Upper lobe of left lung (tissue), 6 donors: ENCODE results near the gene TTC7B. TPM values are rescaled to one million over a fixed set of nuclear protein-coding genes. Genes with fewer than 3 reads are reported as not detected.
"Not testable (repeated sequence)": the region's sequence is repeated elsewhere in the genome, so short reads cannot be mapped to it uniquely, and the experiment has no call there.

Experiments used
- ATAC-seq, 2 donors: fragments of 200-7000 bp; cut with Tn5 transposase; one replicate each; pipeline ENCODE4 v1.9.1; 2022; ENCODE audit warnings: mild to moderate bottlenecking in 2 of 2, moderate library complexity in 2 of 2; ENCODE audit not compliant: low FRiP score in 2 of 2
- DNase-seq, 2 donors: peaks; one replicate each; pipeline ENCODE4 v3.0.0-alpha.2; 2019 to 2020
- H3K27ac ChIP-seq, 4 donors: fragments of 200-600 bp; sonication (generic); one replicate each; pipeline ENCODE4 v1.5.1; 2016 to 2019
- H3K27me3 ChIP-seq, 4 donors: fragments of 200-600 bp; sonication (generic); one replicate each; pipeline ENCODE4 v1.5.1; 2017 to 2019
- H3K36me3 ChIP-seq, 4 donors: fragments of 200-600 bp; sonication (generic); one replicate each; pipeline ENCODE4 v1.5.1; 2016 to 2019
- H3K4me1 ChIP-seq, 4 donors: fragments of 200-600 bp; sonication (generic); one replicate each; pipeline ENCODE4 v1.5.1; 2018 to 2019
- H3K4me3 ChIP-seq, 4 donors: fragments of 200-600 bp; sonication (generic); one replicate each; pipeline ENCODE4 v1.5.1; 2017 to 2019; ENCODE audit warnings: mild to moderate bottlenecking in 2 of 4, moderate library complexity in 1 of 4
- H3K9me3 ChIP-seq, 4 donors: fragments of 200-600 bp; sonication (generic); one replicate each; pipeline ENCODE4 v1.5.1; 2018 to 2019
- CTCF ChIP-seq, 6 experiments: fragments of 450-650 bp in 4 of 6; fragments of 200-600 bp in 2 of 6; sonication (generic) in 2 of 6; IDR thresholded peaks; one replicate each; pipeline ENCODE4 v1.5.1; 2016 to 2019; ENCODE audit warnings: antibody characterized with exemption in 6 of 6
- EP300 ChIP-seq, 4 donors: sonication (generic); formaldehyde crosslinking; IDR thresholded peaks; one replicate each; pipeline ENCODE4 v1.5.1; 2017; ENCODE audit warnings: antibody characterized with exemption in 4 of 4, control low read depth in 2 of 4
- POLR2A ChIP-seq, 4 donors: fragments of 450-650 bp; IDR thresholded peaks; one replicate each; pipeline ENCODE4 v1.5.1; 2016 to 2017; ENCODE audit warnings: antibody characterized with exemption in 4 of 4, mild to moderate bottlenecking in 2 of 4
- POLR2AphosphoS5 ChIP-seq, 2 donors: sonication (generic); formaldehyde crosslinking; IDR thresholded peaks; one replicate each; pipeline ENCODE4 v1.5.1; 2017; ENCODE audit warnings: antibody characterized with exemption in 2 of 2
- WGBS, 2 donors: methylation state at CpG; one replicate each; pipeline ENCODE4 v1.1.5; 2017 to 2018; 5-methylcytosine and 5-hydroxymethylcytosine counted together
- total RNA-seq, 6 donors: library from RNA; depleted of rRNA in 4 of 6; stranded (reverse); fragments of >200 nt in 4 of 6; gene quantifications; one replicate each; pipeline versions ENCODE4 v1.1.0 to v1.2.1, GENCODE V29; 2016 to 2021
- donor health status: DM: no; HTN: no; CAD: no; lungs with moderate emphysema.
- donor health status: DM: no; HTN: yes; CAD: no; lungs with severe emphysema.

TTC7B gene
- total RNA-seq, 6 donors from 2014 or later = 13.5 to 87.3 (median 37.5) TPM

DNA sequence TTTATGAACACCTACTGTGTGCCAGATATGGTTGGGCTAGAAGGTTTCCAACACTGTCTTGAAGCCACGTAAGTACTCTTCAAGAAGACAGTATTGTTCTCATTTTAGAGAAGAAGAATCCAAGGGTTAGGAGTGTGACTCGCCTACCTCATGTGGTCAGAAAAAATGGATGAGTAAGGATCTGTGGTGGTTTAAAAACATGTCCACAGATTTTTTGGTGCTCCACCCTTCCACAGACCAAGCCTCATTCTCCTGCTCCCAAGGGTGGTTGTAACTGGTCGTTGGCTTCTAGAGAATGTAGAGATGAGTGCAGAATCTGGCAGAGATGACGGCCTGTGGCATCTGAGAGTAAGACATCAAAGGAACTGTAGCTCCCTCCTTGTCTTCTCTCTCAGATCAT, 30.3 kb upstream of the TTC7B start:
- no peak overlapping the region for H3K27ac ChIP-seq
- no peak for TF ChIP-seq EP300 (IDR thresholded peaks at IDR 0.05)
- no peak for TF ChIP-seq CTCF (IDR thresholded peaks at IDR 0.05)
- no peak for TF ChIP-seq POLR2AphosphoS5 (IDR thresholded peaks at IDR 0.05)
- no peak for TF ChIP-seq POLR2A (IDR thresholded peaks at IDR 0.05)
- H3K9me3 ChIP-seq = no peaks in the 10 kb centered on the region
- 87 to 88% methylated on average over 4 of the region's 4 CpGs for WGBS, 2 donors
- no peak for DNase-seq
- no peaks in the 10 kb centered on the region for H3K27me3 ChIP-seq
- H3K4me3 ChIP-seq = no peak overlapping the region
- no peak for ATAC-seq
- H3K36me3 ChIP-seq = no peaks in the 10 kb centered on the region
- peaks cover 0 to 5% (median 0%) of the 10 kb centered on the region in 4 donors for H3K4me1 ChIP-seq

DNA sequence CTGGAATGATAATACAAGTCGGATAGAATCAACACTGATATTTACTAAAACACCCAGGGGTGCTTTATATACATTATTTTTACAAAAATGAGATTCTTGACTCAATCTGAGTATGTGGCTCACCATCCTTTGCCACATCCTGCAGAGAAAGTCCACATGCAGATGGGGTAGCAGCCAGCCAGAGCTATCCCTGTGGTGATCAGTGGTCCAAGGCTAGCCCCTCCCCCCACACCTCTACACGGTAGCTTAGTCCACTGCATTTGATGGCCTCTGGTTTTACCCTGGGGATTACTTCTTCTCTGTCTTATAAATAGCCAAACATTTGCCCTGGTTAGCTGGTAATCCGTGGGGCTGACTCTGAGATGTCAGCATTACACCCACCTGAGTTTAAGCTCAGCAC, 28.1 kb upstream of the TTC7B start:
- DNase-seq = no peak
- peaks cover 0 to 5% (median 2%) of the 10 kb centered on the region in 4 donors for H3K4me1 ChIP-seq
- H3K9me3 ChIP-seq = no peaks in the 10 kb centered on the region
- H3K27me3 ChIP-seq = no peaks in the 10 kb centered on the region
- 65 to 84% methylated on average over 3 of the region's 3 CpGs for whole genome bisulfite sequencing, 2 donors
- no peak for TF ChIP-seq CTCF (IDR thresholded peaks at IDR 0.05)
- H3K4me3 ChIP-seq = no peak overlapping the region
- no peak overlapping the region for H3K27ac ChIP-seq
- ATAC-seq = no peak
- H3K36me3 ChIP-seq = no peaks in the 10 kb centered on the region

DNA sequence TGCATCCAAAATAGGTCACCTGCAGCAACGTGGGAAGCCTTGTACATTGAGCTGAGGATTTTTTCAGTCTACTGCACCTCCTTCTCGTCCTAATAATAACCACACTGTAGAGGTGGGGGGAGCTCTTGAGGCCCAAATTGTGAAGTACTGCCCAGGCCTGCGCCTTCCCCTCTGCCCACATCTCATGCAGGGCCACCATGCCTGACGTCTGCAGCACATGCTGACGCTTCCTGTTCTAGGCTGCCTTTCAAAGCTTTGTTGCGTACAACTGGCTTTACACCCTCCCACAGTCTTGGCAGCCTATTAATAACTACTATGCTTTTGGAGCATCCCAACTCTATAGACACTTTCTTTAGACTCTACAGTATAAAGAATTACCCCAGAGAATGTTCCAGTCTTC, 26.5 kb upstream of the TTC7B start:
- no peak for TF ChIP-seq POLR2AphosphoS5 (IDR thresholded peaks at IDR 0.05)
- TF ChIP-seq POLR2A (IDR thresholded peaks at IDR 0.05) = no peak
- no peak for TF ChIP-seq CTCF (IDR thresholded peaks at IDR 0.05)
- no peak for TF ChIP-seq EP300 (IDR thresholded peaks at IDR 0.05)
- 55 to 57% methylated on average over 6 of the region's 6 CpGs for WGBS, 2 donors
- no peaks in the 10 kb centered on the region for H3K9me3 ChIP-seq
- H3K4me3 ChIP-seq = no peak overlapping the region
- no peaks in the 10 kb centered on the region for H3K36me3 ChIP-seq
- peak in 1 of 2 donors; percentile 36 for DNase-seq
- no peak for ATAC-seq
- H3K27ac ChIP-seq = no peak overlapping the region
- no peaks in the 10 kb centered on the region for H3K27me3 ChIP-seq
- H3K4me1 ChIP-seq = peaks cover 0 to 6% (median 5%) of the 10 kb centered on the region in 4 donors

DNA sequence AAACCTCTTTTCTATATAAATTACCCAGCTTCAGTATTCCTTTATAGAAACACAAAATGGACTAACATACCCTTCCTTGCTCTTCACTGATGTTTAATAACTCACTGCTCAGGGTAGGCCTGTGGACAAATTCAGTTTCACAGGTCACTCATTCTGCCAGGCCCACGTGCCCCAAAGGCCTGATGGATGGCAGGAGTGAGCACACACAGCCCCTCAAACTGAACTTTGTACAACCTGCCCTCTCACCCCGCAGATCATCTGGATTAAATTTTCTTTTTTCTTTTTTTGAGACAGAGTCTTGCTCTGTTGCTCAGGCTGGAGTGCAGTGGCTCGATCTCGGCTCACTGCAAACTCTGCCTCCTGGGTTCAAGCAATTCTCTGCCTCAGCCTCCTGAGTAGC, 24.4 kb upstream of the TTC7B start:
- H3K27me3 ChIP-seq, H3K4me3 ChIP-seq, H3K9me3 ChIP-seq, ATAC-seq, DNase-seq, H3K36me3 ChIP-seq, H3K27ac ChIP-seq: not testable (repeated sequence)
- peaks cover 5 to 12% (median 7%) of the 10 kb centered on the region in 4 donors for H3K4me1 ChIP-seq
- WGBS, 2 donors = 90 to 96% methylated on average over 4 of the region's 4 CpGs

DNA sequence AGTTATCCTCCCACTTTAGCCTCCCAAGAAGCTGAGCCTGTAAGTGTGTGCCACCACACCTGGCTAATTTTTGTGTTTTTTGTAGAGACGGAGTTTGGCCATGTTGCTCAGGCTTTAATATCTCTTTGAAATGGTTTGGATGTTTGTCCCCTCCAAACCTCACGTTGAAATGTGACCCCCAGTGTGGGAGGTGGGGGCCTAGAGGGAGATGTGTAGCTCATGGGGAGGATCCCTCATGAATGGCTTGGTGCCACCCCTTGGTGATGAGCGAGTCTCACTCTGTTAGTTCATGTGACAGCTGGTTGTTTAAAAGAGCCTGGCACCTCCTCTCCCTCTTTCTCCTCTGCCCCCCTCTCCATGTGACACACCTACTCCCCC, 23.6 kb upstream of the TTC7B start:
- 86 to 90% methylated on average over 3 of the region's 3 CpGs for WGBS, 2 donors
- peak overlapping the region in 3 of 4 donors; percentile 49 to 72 (median 64) for H3K27ac ChIP-seq

More for the DNA sequence above, 23.6 kb upstream of the TTC7B start:
- no peaks in the 10 kb centered on the region for H3K36me3 ChIP-seq
- H3K4me3 ChIP-seq = no peak overlapping the region
- H3K4me1 ChIP-seq = peaks cover 5 to 12% (median 7%) of the 10 kb centered on the region in 4 donors
- no peak for TF ChIP-seq POLR2A (IDR thresholded peaks at IDR 0.05)
- no peak for TF ChIP-seq POLR2AphosphoS5 (IDR thresholded peaks at IDR 0.05)
- no peak for TF ChIP-seq CTCF (IDR thresholded peaks at IDR 0.05)
- TF ChIP-seq EP300 (IDR thresholded peaks at IDR 0.05) = no peak
- no peak for DNase-seq
- no peak for ATAC-seq
- H3K9me3 ChIP-seq = no peaks in the 10 kb centered on the region
- H3K27me3 ChIP-seq = no peaks in the 10 kb centered on the region
